ENCODE results near the gene VAV2. TPM values are rescaled to one million over a fixed set of nuclear protein-coding genes. Genes with fewer than 3 reads are reported as not detected.

VAV2 gene
- total and polyA plus RNA-seq, 4 donors, result 4.9 to 26.4 (median 17.0) TPM

GRCh38 chr9:133891741-133892140 lies 100.4 kb downstream of the VAV2 start:
- H3K4me1 ChIP-seq (ENCODE audit: control insufficient read depth in 4 of 4, insufficient read depth in 4 of 4, low read length in 3 of 4), result peaks cover 33 to 78% (median 64%) of the 10 kb centered on the region in 4 donors
- no peaks in the 10 kb centered on the region for H3K9me3 ChIP-seq (ENCODE audit: control insufficient read depth in 4 of 4, low read length in 3 of 4)
- no peaks in the 10 kb centered on the region for H3K36me3 ChIP-seq (ENCODE audit: control insufficient read depth in 4 of 4, insufficient read depth in 3 of 4, low read depth in 1 of 4, low read length in 3 of 4)
- TF ChIP-seq GABPA (IDR thresholded peaks at IDR 0.05 in 1 of 2, conservative IDR thresholded peaks at IDR 0.05 in 1 of 2) (no peak), TAF1 (conservative IDR thresholded peaks at IDR 0.05) (no peak), ZBTB33 (IDR thresholded peaks at IDR 0.05) (no peak), CTCF (IDR thresholded peaks at IDR 0.05; ENCODE audit: low read depth, low read length, missing input control) (no peak), HNF4G (IDR thresholded peaks at IDR 0.05) (no peak), FOXA2 (IDR thresholded peaks at IDR 0.05) (no peak)
- peak overlapping the region; percentile 63 to 92 for H3K27ac ChIP-seq (ENCODE audit: low read depth in 1 of 2, low read length in 2 of 2)
- WGBS, result 62% methylated on average over 7 of the region's 7 CpGs
- DNase-seq (ENCODE audit: low spot score), result no peak
- H3K27me3 ChIP-seq (ENCODE audit: control insufficient read depth in 4 of 4, insufficient read depth in 4 of 4, low read length in 3 of 4), result no peaks in the 10 kb centered on the region
- H3K4me3 ChIP-seq (ENCODE audit: low read depth in 1 of 3, low read length in 3 of 3), result no peak overlapping the region
- no peak overlapping the region for H3K9ac ChIP-seq (ENCODE audit: low read depth in 1 of 2, low read length in 2 of 2)

- peaks cover 43 to 85% (median 73%) of the 10 kb centered on the region in 4 donors for H3K4me1 ChIP-seq (ENCODE audit: control insufficient read depth in 4 of 4, insufficient read depth in 4 of 4, low read length in 3 of 4)
- 94% methylated on average over 8 of the region's 8 CpGs for WGBS
- H3K4me3 ChIP-seq (ENCODE audit: low read depth in 1 of 3, low read length in 3 of 3), result no peak overlapping the region
- no peaks in the 10 kb centered on the region for H3K36me3 ChIP-seq (ENCODE audit: control insufficient read depth in 4 of 4, insufficient read depth in 3 of 4, low read depth in 1 of 4, low read length in 3 of 4)
- H3K9me3 ChIP-seq (ENCODE audit: control insufficient read depth in 4 of 4, low read length in 3 of 4), result no peaks in the 10 kb centered on the region
- H3K27ac ChIP-seq (ENCODE audit: low read depth in 1 of 2, low read length in 2 of 2), result peak overlapping the region; percentile 70 to 99
- DNase-seq (ENCODE audit: low spot score), result no peak
- H3K9ac ChIP-seq (ENCODE audit: low read depth in 1 of 2, low read length in 2 of 2), result peak overlapping the region in 1 of 2 donors; percentile 20
- no peaks in the 10 kb centered on the region for H3K27me3 ChIP-seq (ENCODE audit: control insufficient read depth in 4 of 4, insufficient read depth in 4 of 4, low read length in 3 of 4)
- TF ChIP-seq RAD21 (IDR thresholded peaks at IDR 0.05), result no peak
- TF ChIP-seq REST (IDR thresholded peaks at IDR 0.05), result no peak
- no peak for TF ChIP-seq TAF1 (conservative IDR thresholded peaks at IDR 0.05)
- TF ChIP-seq MAX (IDR thresholded peaks at IDR 0.05), result no peak
- TF ChIP-seq SP1 (IDR thresholded peaks at IDR 0.05), result no peak
- no peak for TF ChIP-seq HNF4G (IDR thresholded peaks at IDR 0.05)
- TF ChIP-seq NR2F2 (IDR thresholded peaks at IDR 0.05), result no peak
- no peak for TF ChIP-seq ZBTB33 (IDR thresholded peaks at IDR 0.05)
- TF ChIP-seq HNF4A (conservative IDR thresholded peaks at IDR 0.05), result no peak
- TF ChIP-seq JUND (IDR thresholded peaks at IDR 0.05), result no peak
- TF ChIP-seq FOXA2 (IDR thresholded peaks at IDR 0.05), result no peak
- no peak for TF ChIP-seq EGR1 (IDR thresholded peaks at IDR 0.05; ENCODE audit: low read depth in 2 of 2)
- no peak for TF ChIP-seq RXRA (IDR thresholded peaks at IDR 0.05)
- no peak for TF ChIP-seq GABPA (IDR thresholded peaks at IDR 0.05 in 1 of 2, conservative IDR thresholded peaks at IDR 0.05 in 1 of 2)
- no peak for TF ChIP-seq ATF3 (IDR thresholded peaks at IDR 0.05)
These were observed 101.5 kb downstream of the VAV2 start for GRCh38 chr9:133890583-133890982.
